Endothelial cell of umbilical vein (primary cell): ENCODE measurements around the gene PLEKHA6. TPM values are rescaled to one million over a fixed set of nuclear protein-coding genes. Genes with fewer than 3 reads are reported as not detected.

Experiments used
- BruUV-seq: library from RNA; stranded (reverse); fragments of 400-500 nt; replicated peaks from 2 replicates; lab custom pipeline; 2021; lab: Mats Ljungman, UMichigan
- CTCF ChIA-PET: fragments of 300-600, 350-600 bp; sonication (Branson Sonifier 250); formaldehyde crosslinking; loops from one replicate; lab custom pipeline; 2021; ENCODE audit warnings: antibody characterized with exemption, inconsistent platforms; lab: Charles Lee
- POLR2A ChIA-PET: fragments of 300-600, 350-600 bp; sonication (Branson Sonifier 250); formaldehyde crosslinking; loops from one replicate; lab custom pipeline; 2021; ENCODE audit warnings: antibody characterized with exemption, inconsistent platforms; lab: Charles Lee
- DNase-seq: peaks from one replicate; pipeline ENCODE4 v3.0.0-alpha.2; 2011; ENCODE audit warnings: low read depth, low spot score
- FAIRE-seq: peaks from 2 replicates; lab custom pipeline; 2011; peaks lifted over from hg19 to GRCh38; lab: Jason Lieb, UNC
- H2AFZ ChIP-seq: 2 replicates; pipeline ENCODE4 v1.6.0; 2012; ENCODE audit warnings: low read depth, low read length, control low read depth, inconsistent platforms
- H3K27ac ChIP-seq: 2 replicates; pipeline ENCODE4 v1.5.1; 2011; ENCODE audit warnings: low read depth, mild to moderate bottlenecking, control low read depth, low read length, moderate library complexity; ENCODE audit not compliant: insufficient read depth
- H3K27me3 ChIP-seq, 2 experiments: 2 replicates each; pipeline versions ENCODE4 v1.6.0 to v1.6.1; 2011; ENCODE audit warnings: low read length in 2 of 2, mixed read lengths in 1 of 2; ENCODE audit not compliant: control insufficient read depth in 2 of 2, insufficient read depth in 2 of 2
- H3K36me3 ChIP-seq, 2 experiments: 2 replicates in 1 of 2; 3 replicates in 1 of 2; pipeline ENCODE4 v1.5.1; 2011; ENCODE audit warnings: low read length in 2 of 2, mild to moderate bottlenecking in 1 of 2, moderate library complexity in 1 of 2; ENCODE audit not compliant: control insufficient read depth in 2 of 2, insufficient read depth in 2 of 2; ENCODE audit errors: extremely low read depth in 1 of 2
- H3K4me1 ChIP-seq: 3 replicates; pipeline ENCODE4 v1.5.1; 2011; ENCODE audit warnings: mild to moderate bottlenecking, low read length; ENCODE audit not compliant: control insufficient read depth, insufficient read depth; ENCODE audit errors: extremely low read depth
- H3K4me2 ChIP-seq: 2 replicates; pipeline ENCODE4 v1.6.1; 2011; ENCODE audit warnings: low read length, control low read depth, mixed read lengths; ENCODE audit not compliant: insufficient read depth
- H3K4me3 ChIP-seq, 3 experiments: fragments of 200-600 bp in 1 of 3; sonication (generic), shearing (Covaris generic) in 1 of 3; replicated peaks in 1 of 3; 2 replicates each; pipeline ENCODE4 v1.5.1; 2011 to 2016; ENCODE audit warnings: control low read depth in 3 of 3, low read length in 3 of 3, mild to moderate bottlenecking in 2 of 3, inconsistent platforms in 1 of 3, low read depth in 1 of 3, moderate library complexity in 1 of 3; ENCODE audit not compliant: insufficient read depth in 1 of 3
- H3K79me2 ChIP-seq: 2 replicates; pipeline ENCODE4 v1.6.0; 2012; ENCODE audit warnings: low read length, inconsistent platforms; ENCODE audit not compliant: control insufficient read depth, insufficient read depth
- H3K9ac ChIP-seq: replicated peaks from 2 replicates; pipeline ENCODE3; 2011; ENCODE audit warnings: low read length, control low read depth; ENCODE audit not compliant: insufficient read depth; ENCODE audit errors: extremely low read depth
- H3K9me1 ChIP-seq: replicated peaks from 3 replicates; pipeline ENCODE4 v1.6.0; 2011; ENCODE audit warnings: mild to moderate bottlenecking, low read length; ENCODE audit not compliant: control insufficient read depth, insufficient read depth; ENCODE audit errors: extremely low read depth
- H3K9me3 ChIP-seq: replicated peaks from 2 replicates; pipeline ENCODE4 v1.5.1; 2012; ENCODE audit warnings: low read length, inconsistent platforms; ENCODE audit not compliant: control insufficient read depth, insufficient read depth
- H4K20me1 ChIP-seq: replicated peaks from 2 replicates; pipeline ENCODE3; 2011; ENCODE audit warnings: mild to moderate bottlenecking, low read length; ENCODE audit not compliant: control insufficient read depth, insufficient read depth; ENCODE audit errors: extremely low read depth
- EZH2 ChIP-seq: IDR thresholded peaks from 2 replicates; pipeline ENCODE4 v1.6.1; 2012; ENCODE audit warnings: borderline replicate concordance, low read depth, mild to moderate bottlenecking, moderate library complexity, low read length, inconsistent platforms; ENCODE audit not compliant: severe bottlenecking
- FOS ChIP-seq: IDR thresholded peaks from 2 replicates; pipeline ENCODE4 v1.6.1; 2011; ENCODE audit warnings: mild to moderate bottlenecking, low read length, moderate library complexity, borderline replicate concordance; ENCODE audit not compliant: insufficient read depth
- GATA2 ChIP-seq: IDR thresholded peaks from 2 replicates; pipeline ENCODE4 v1.7.0; 2011; ENCODE audit warnings: low read depth, mild to moderate bottlenecking, moderate library complexity, mixed read lengths, low read length; ENCODE audit not compliant: insufficient read length, insufficient read depth
- JUN ChIP-seq: IDR thresholded peaks from 2 replicates; pipeline ENCODE4 v1.6.1; 2011; ENCODE audit warnings: borderline replicate concordance, low read depth; ENCODE audit not compliant: insufficient read length, insufficient read depth
- MYC ChIP-seq: IDR thresholded peaks from one replicate; pipeline ENCODE4 v1.6.1; 2011; ENCODE audit warnings: mild to moderate bottlenecking, low read depth, low read length
- POLR2A ChIP-seq: IDR thresholded peaks from 2 replicates; pipeline ENCODE4 v1.6.1; 2012; ENCODE audit warnings: low read depth, mild to moderate bottlenecking, control low read depth, low read length
- POLR2AphosphoS5 ChIP-seq: IDR thresholded peaks from 2 replicates; pipeline ENCODE4 v1.6.1; 2012; ENCODE audit warnings: low read depth, mild to moderate bottlenecking, control low read depth, low read length, moderate library complexity; ENCODE audit not compliant: insufficient read depth
- dilution Hi-C: fragments of 300-500 bp; cut with MboI; formaldehyde crosslinking; loops from one replicate; pipeline ENCODE4 v1.15.0; 2019; ENCODE audit warnings: low sequenced_read_pairs; ENCODE audit not compliant: extremely low pct_ligation_motif_present
- intact Hi-C: fragments of 100-400 bp; cut with micrococcal nuclease; formaldehyde crosslinking; loops from one replicate; pipeline ENCODE4 v1.10.0; 2022
- polyA plus RNA-seq, 4 experiments: library from polyadenylated mRNA; depleted of rRNA in 3 of 4; stranded (reverse) in 3 of 4; unstranded in 1 of 4; fragments of >200 nt; gene quantifications; 2 replicates each; pipeline versions ENCODE4 v1.2.1 to v1.2.3, GENCODE V29; 2011 to 2012; ENCODE audit warnings: missing spikeins in 1 of 4
- total RNA-seq: library from RNA; stranded (reverse); gene quantifications from 2 replicates; pipeline ENCODE4 v1.2.3, GENCODE V29; 2021
- TF ChIP-seq, protein P1 (sequence below): IDR thresholded peaks from 2 replicates; pipeline ENCODE4 v1.6.1; 2011; ENCODE audit not compliant: insufficient read depth, insufficient read length
- TF ChIP-seq, protein P2 (sequence below), 2 donors: IDR thresholded peaks; 1 replicate in 1 of 2; 2 replicates in 1 of 2; pipeline ENCODE4 v1.5.1; 2011; ENCODE audit warnings: low read length in 2 of 2, mild to moderate bottlenecking in 2 of 2, moderate library complexity in 2 of 2, control low read depth in 1 of 2, inconsistent platforms in 1 of 2, low read depth in 1 of 2; ENCODE audit not compliant: insufficient read depth in 1 of 2; ENCODE audit errors: extremely low read depth in 1 of 2

The PLEKHA6 gene
- total and polyA plus RNA-seq, 2 donors (not counting 3 experiments of a cell fraction or from before 2014, with no cell fraction given), result 2.1 to 15.0 TPM

DNA sequence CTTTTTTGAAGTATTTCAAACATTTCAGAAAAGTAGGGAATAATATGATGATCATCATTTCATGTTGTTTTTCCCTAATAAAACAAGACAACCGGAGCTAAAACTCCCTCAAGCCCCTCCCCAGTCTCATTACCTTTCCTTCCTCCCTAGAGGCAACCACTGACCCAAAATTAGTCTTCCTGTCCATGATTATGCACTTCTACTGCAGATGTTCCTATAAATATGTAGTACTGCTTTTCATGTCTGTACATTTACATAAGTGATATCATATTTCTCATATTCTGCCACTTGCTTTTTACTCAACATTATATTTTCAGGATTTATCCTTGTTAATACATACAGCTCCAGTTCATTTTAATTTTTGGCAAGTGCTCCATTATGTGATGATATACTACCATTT lies 87.2 kb downstream of the PLEKHA6 start:
- CTCF ChIA-PET, result interaction anchor here (1.0 to 1.1 kb wide), 3 partner anchors 9 to 89 kb away, joined by 3 read pairs; no protein-coding TSS in a partner anchor
- Histone ChIP-seq H3K36me3 (no peaks in the 10 kb centered on the region), H3K9me1 (no peaks in the 10 kb centered on the region), H3K4me3 (no peak overlapping the region), H3K79me2 (no peaks in the 10 kb centered on the region), H3K4me2 (no peak overlapping the region), H3K4me1 (no peaks in the 10 kb centered on the region), H3K27me3 (no peaks in the 10 kb centered on the region), H3K9ac (no peak overlapping the region), H4K20me1 (no peaks in the 10 kb centered on the region), H3K9me3 (no peaks in the 10 kb centered on the region), H3K27ac (no peak overlapping the region), H2AFZ (no peak overlapping the region)
- DNase-seq (no peak), FAIRE-seq (no peak)
- dilution Hi-C loops, result no loop called here
- no TSS peak for BruUV-seq
- POLR2A ChIA-PET, result no interaction called here
- intact Hi-C loops, result no loop called here
- TF ChIP-seq POLR2AphosphoS5 (no peak), POLR2A (no peak), GATA2 (no peak)

DNA sequence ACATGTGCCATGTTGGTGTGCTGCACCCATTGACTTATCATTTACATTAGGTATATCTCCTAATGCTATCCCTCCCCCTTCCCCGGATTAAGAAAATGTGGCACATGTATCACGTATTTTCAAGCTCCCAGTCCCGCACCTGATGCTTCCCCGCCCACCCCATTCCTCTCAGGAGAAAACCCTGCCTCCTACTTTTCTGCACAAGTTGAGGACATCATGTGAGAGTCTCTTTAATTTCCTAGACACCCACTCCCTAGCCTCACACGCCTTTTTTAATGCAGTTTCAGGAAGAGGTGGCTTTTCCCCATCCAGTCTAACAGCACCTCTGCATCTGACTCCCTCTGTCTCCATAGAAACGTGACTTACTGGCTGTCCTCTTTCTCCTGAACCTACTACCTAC lies 87.8 kb downstream of the PLEKHA6 start:
- no peak overlapping the region for H3K4me3 ChIP-seq
- no peaks in the 10 kb centered on the region for H4K20me1 ChIP-seq
- no peak overlapping the region for H3K27ac ChIP-seq
- dilution Hi-C loops, result no loop called here
- H3K9me1 ChIP-seq, result no peaks in the 10 kb centered on the region
- H3K27me3 ChIP-seq, result no peaks in the 10 kb centered on the region
- intact Hi-C loops, result no loop called here
- no peak for DNase-seq
- no peaks in the 10 kb centered on the region for H3K36me3 ChIP-seq
- H3K9ac ChIP-seq, result no peak overlapping the region
- ChIA-PET POLR2A (no interaction called here), CTCF (interaction anchor here (1.0 to 1.2 kb wide), 3 partner anchors 9 to 91 kb away, joined by 3 to 4 read pairs (median 3); no protein-coding TSS in a partner anchor)
- no peak for TF ChIP-seq MYC
- TF ChIP-seq, protein P1, sequence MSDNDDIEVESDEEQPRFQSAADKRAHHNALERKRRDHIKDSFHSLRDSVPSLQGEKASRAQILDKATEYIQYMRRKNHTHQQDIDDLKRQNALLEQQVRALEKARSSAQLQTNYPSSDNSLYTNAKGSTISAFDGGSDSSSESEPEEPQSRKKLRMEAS, result no peak
- TF ChIP-seq, protein P2, sequence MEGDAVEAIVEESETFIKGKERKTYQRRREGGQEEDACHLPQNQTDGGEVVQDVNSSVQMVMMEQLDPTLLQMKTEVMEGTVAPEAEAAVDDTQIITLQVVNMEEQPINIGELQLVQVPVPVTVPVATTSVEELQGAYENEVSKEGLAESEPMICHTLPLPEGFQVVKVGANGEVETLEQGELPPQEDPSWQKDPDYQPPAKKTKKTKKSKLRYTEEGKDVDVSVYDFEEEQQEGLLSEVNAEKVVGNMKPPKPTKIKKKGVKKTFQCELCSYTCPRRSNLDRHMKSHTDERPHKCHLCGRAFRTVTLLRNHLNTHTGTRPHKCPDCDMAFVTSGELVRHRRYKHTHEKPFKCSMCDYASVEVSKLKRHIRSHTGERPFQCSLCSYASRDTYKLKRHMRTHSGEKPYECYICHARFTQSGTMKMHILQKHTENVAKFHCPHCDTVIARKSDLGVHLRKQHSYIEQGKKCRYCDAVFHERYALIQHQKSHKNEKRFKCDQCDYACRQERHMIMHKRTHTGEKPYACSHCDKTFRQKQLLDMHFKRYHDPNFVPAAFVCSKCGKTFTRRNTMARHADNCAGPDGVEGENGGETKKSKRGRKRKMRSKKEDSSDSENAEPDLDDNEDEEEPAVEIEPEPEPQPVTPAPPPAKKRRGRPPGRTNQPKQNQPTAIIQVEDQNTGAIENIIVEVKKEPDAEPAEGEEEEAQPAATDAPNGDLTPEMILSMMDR (IDR thresholded peaks at IDR 0.05; ENCODE audit: extremely low read depth in 1 of 2, insufficient read depth in 1 of 2, low read depth in 1 of 2, low read length in 2 of 2), result no peak
- TF ChIP-seq POLR2AphosphoS5, result no peak
- TF ChIP-seq EZH2, result no peak
- no peak for TF ChIP-seq JUN
- no peak for TF ChIP-seq POLR2A
- no peak for TF ChIP-seq GATA2
- TF ChIP-seq FOS, result no peak
- no TSS peak for BruUV-seq
- no peaks in the 10 kb centered on the region for H3K4me1 ChIP-seq
- FAIRE-seq, result no peak
- H2AFZ ChIP-seq, result no peak overlapping the region
- H3K9me3 ChIP-seq, result no peaks in the 10 kb centered on the region
- no peaks in the 10 kb centered on the region for H3K79me2 ChIP-seq
- no peak overlapping the region for H3K4me2 ChIP-seq
